Activated T-helper 17 cell treated with anti-CD3 and anti-CD28 coated beads, Interleukin-2, amount 50 U/mL, for 72 hours (primary cell): ENCODE measurements around the gene CDH22. TPM values are rescaled to one million over a fixed set of nuclear protein-coding genes. Genes with fewer than 3 reads are reported as not detected.
A peak's percentile ranks its signal among the peaks of the same experiment; 100 is the strongest.

Source experiments
- ATAC-seq: fragments of 150-1000 bp; cut with Tn5 transposase; replicated peaks from 2 replicates; pipeline ENCODE4 v1.10.0; 2021; ENCODE audit warnings: mild to moderate bottlenecking, moderate library complexity
- H3K27ac Mint-ChIP-seq: one replicate; pipeline ENCODE4 v1.8.0; 2022; ENCODE audit warnings: mixed read lengths
- H3K27me3 Mint-ChIP-seq: one replicate; pipeline ENCODE4 v1.8.0; 2022; ENCODE audit warnings: mixed read lengths
- H3K36me3 Mint-ChIP-seq: one replicate; pipeline ENCODE4 v1.8.0; 2022; ENCODE audit warnings: low read depth, mild to moderate bottlenecking, mixed read lengths
- H3K4me1 Mint-ChIP-seq: one replicate; pipeline ENCODE4 v1.8.0; 2022; ENCODE audit warnings: mixed read lengths
- H3K4me3 Mint-ChIP-seq: one replicate; pipeline ENCODE4 v1.8.0; 2022; ENCODE audit warnings: mild to moderate bottlenecking, mixed read lengths
- H3K9me3 Mint-ChIP-seq: one replicate; pipeline ENCODE4 v1.8.0; 2022; ENCODE audit warnings: mixed read lengths
- total RNA-seq, 2 donors: library from RNA; stranded (reverse); gene quantifications; one replicate each; pipeline ENCODE4 v1.2.3, GENCODE V29; 2022

CDH22 gene
- total RNA-seq, 2 donors from 2014 or later = not detected

DNA sequence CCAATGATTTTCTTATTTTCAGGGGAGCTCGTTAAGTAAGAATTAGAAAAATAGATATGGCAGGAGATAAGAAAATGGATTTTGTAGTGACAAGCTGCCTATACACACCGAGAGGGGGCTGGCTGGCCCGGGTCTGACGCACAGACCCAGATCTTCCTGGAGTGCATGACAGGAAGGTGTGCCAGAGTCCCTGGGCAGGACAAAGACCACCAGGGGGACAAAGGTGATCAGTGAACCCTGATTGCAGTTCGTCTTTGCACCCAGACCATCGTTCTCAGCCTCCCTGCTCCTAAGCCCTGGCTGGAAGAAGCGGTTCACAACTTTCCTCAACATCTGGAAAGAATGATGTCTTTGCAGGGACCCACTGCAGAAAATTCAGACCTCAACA, 24.3 kb downstream of the CDH22 start:
- ATAC-seq = no peak
- no peak overlapping the region for H3K4me3 Mint-ChIP-seq
- peaks cover 33% of the 10 kb centered on the region for H3K27me3 Mint-ChIP-seq

GRCh38 chr20:46283426-46284039, 24.8 kb downstream of the CDH22 start:
- H3K27me3 Mint-ChIP-seq = peaks cover 34% of the 10 kb centered on the region
- no peaks in the 10 kb centered on the region for H3K36me3 Mint-ChIP-seq
- H3K4me1 Mint-ChIP-seq = no peaks in the 10 kb centered on the region
- no peak for ATAC-seq
- no peak overlapping the region for H3K4me3 Mint-ChIP-seq
- H3K9me3 Mint-ChIP-seq = no peaks in the 10 kb centered on the region
- H3K27ac Mint-ChIP-seq = no peak overlapping the region

More for the DNA sequence above, 24.3 kb downstream of the CDH22 start:
- Mint-ChIP-seq H3K27ac (no peak overlapping the region), H3K9me3 (no peaks in the 10 kb centered on the region), H3K36me3 (no peaks in the 10 kb centered on the region), H3K4me1 (no peaks in the 10 kb centered on the region)

GRCh38 chr20:46282669-46283068, 25.6 kb downstream of the CDH22 start:
- no peaks in the 10 kb centered on the region for H3K4me1 Mint-ChIP-seq
- no peak overlapping the region for H3K27ac Mint-ChIP-seq
- no peaks in the 10 kb centered on the region for H3K9me3 Mint-ChIP-seq
- no peak overlapping the region for H3K4me3 Mint-ChIP-seq
- no peak for ATAC-seq
- H3K27me3 Mint-ChIP-seq = peaks cover 36% of the 10 kb centered on the region
- H3K36me3 Mint-ChIP-seq = no peaks in the 10 kb centered on the region

- no peak for ATAC-seq
- H3K36me3 Mint-ChIP-seq = no peaks in the 10 kb centered on the region
- H3K27ac Mint-ChIP-seq = no peak overlapping the region
- H3K4me1 Mint-ChIP-seq = no peaks in the 10 kb centered on the region
- H3K27me3 Mint-ChIP-seq = peaks cover 55% of the 10 kb centered on the region
- no peak overlapping the region for H3K4me3 Mint-ChIP-seq
- H3K9me3 Mint-ChIP-seq = no peaks in the 10 kb centered on the region
Observed at GRCh38 chr20:46279103-46279502, 29.2 kb downstream of the CDH22 start.

DNA sequence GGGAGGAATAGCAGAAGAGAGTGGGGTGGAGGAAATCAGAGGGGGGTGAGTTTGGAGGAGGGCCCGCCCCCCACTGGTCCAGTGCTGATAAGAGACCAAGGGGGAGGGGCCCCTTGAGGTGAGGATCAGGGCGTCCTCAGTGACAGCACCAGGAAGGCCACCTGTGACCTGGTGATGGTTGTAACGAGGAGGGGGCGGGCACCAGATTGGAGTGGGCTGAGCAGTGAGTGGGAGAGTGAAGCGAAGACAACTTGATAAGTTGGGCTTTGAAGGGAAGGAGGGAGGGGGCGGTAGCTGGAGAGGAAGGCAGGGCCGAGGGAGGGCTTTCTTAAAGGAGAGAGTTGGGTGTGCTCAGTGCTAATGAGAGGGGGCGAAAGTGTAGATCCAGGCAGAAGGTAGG, 30.7 kb downstream of the CDH22 start:
- Mint-ChIP-seq H3K4me3 (no peak overlapping the region), H3K36me3 (no peaks in the 10 kb centered on the region), H3K9me3 (peaks cover 4% of the 10 kb centered on the region), H3K27me3 (peaks cover 48% of the 10 kb centered on the region), H3K4me1 (no peaks in the 10 kb centered on the region), H3K27ac (no peak overlapping the region)
- no peak for ATAC-seq

GRCh38 chr20:46276531-46276930, 31.8 kb downstream of the CDH22 start:
- H3K4me3 Mint-ChIP-seq = no peak overlapping the region
- no peaks in the 10 kb centered on the region for H3K4me1 Mint-ChIP-seq
- ATAC-seq = peak; percentile 39
- peaks cover 9% of the 10 kb centered on the region for H3K9me3 Mint-ChIP-seq
- H3K27me3 Mint-ChIP-seq = peaks cover 53% of the 10 kb centered on the region
- H3K27ac Mint-ChIP-seq = no peak overlapping the region
- no peaks in the 10 kb centered on the region for H3K36me3 Mint-ChIP-seq

DNA sequence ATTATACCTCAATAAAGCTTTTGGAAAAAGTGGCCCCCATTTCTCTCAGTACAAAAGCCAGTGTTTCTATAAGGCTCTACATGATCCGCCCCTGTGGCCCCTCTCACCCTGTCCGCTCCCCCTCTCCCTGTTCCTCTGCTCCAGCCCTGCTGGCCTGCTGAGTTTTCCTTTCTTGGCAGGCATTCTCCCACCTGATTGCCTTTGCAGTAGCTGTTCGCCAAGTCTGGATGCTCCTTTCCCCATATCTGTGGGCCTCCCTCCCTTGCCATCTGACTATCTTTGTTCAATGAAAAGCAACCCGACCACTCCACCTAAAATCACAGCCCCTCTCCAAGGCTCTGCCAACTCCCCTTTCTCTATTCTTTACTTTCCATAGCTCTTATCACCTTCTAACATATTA, 33.2 kb downstream of the CDH22 start:
- H3K27me3 Mint-ChIP-seq = peaks cover 51% of the 10 kb centered on the region
- no peak for ATAC-seq
- no peak overlapping the region for H3K27ac Mint-ChIP-seq
- no peak overlapping the region for H3K4me3 Mint-ChIP-seq
- H3K36me3 Mint-ChIP-seq = no peaks in the 10 kb centered on the region
- peaks cover 9% of the 10 kb centered on the region for H3K9me3 Mint-ChIP-seq
- H3K4me1 Mint-ChIP-seq = no peaks in the 10 kb centered on the region

- H3K4me1 Mint-ChIP-seq = no peaks in the 10 kb centered on the region
- H3K27me3 Mint-ChIP-seq = peaks cover 56% of the 10 kb centered on the region
- no peak for ATAC-seq
- no peak overlapping the region for H3K27ac Mint-ChIP-seq
- H3K9me3 Mint-ChIP-seq = peaks cover 9% of the 10 kb centered on the region
- H3K4me3 Mint-ChIP-seq = no peak overlapping the region
- H3K36me3 Mint-ChIP-seq = no peaks in the 10 kb centered on the region
Observed at GRCh38 chr20:46273717-46274116, 34.6 kb downstream of the CDH22 start.

GRCh38 chr20:46272389-46273047, 35.8 kb downstream of the CDH22 start:
- no peak overlapping the region for H3K4me3 Mint-ChIP-seq
- H3K4me1 Mint-ChIP-seq = no peaks in the 10 kb centered on the region
- H3K27me3 Mint-ChIP-seq = peaks cover 53% of the 10 kb centered on the region
- no peaks in the 10 kb centered on the region for H3K36me3 Mint-ChIP-seq
- peaks cover 9% of the 10 kb centered on the region for H3K9me3 Mint-ChIP-seq
- no peak for ATAC-seq
- no peak overlapping the region for H3K27ac Mint-ChIP-seq

GRCh38 chr20:46270977-46271744, 37.1 kb downstream of the CDH22 start:
- Mint-ChIP-seq H3K36me3 (no peaks in the 10 kb centered on the region), H3K9me3 (peaks cover 9% of the 10 kb centered on the region), H3K27ac (no peak overlapping the region), H3K27me3 (peaks cover 46% of the 10 kb centered on the region), H3K4me1 (no peaks in the 10 kb centered on the region), H3K4me3 (no peak overlapping the region)
- ATAC-seq = no peak

DNA sequence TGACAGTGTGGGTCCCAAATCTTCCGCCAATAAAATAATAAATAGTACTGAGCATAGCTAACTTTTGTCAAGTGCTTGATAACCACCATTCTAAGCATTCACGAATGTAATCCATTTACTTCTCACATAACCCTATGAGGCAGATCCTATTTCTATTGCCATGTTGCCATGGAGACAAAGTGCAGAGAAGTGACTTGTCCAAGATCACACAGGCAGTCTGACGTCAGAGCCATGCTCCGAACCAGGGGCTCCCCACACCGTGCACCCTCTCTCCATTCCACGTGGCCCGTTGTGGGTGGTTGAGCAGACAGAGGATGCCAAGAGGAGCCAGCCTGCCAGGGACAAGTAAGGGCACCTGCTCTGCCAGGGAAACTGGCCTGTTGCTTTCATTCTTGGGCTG, 38.9 kb downstream of the CDH22 start:
- H3K4me1 Mint-ChIP-seq = no peaks in the 10 kb centered on the region
- no peak for ATAC-seq
- no peaks in the 10 kb centered on the region for H3K36me3 Mint-ChIP-seq
- no peak overlapping the region for H3K4me3 Mint-ChIP-seq
- H3K27ac Mint-ChIP-seq = no peak overlapping the region
- peaks cover 9% of the 10 kb centered on the region for H3K9me3 Mint-ChIP-seq
- peaks cover 44% of the 10 kb centered on the region for H3K27me3 Mint-ChIP-seq

DNA sequence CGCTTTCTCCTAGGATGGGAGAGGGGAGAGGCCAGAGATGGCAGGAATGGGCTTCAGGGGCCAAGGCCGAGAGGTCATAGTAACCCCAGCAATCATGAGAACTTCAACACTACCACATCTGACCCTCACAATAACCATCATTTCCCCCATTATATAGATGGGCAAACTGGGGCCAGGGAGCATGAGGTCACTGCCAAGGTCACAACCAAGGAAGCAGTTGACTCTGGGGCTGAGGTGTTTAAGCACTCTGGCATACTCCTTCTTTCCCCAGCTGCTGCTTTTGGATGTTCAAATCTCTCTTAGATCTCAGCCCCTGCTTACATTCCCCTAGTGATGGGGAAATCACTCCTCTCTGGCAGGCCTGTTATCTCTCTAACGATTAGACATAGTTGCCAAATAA, 39.6 kb downstream of the CDH22 start:
- Mint-ChIP-seq H3K4me3 (no peak overlapping the region), H3K27me3 (peaks cover 48% of the 10 kb centered on the region), H3K27ac (no peak overlapping the region), H3K9me3 (peaks cover 9% of the 10 kb centered on the region), H3K36me3 (no peaks in the 10 kb centered on the region), H3K4me1 (no peaks in the 10 kb centered on the region)
- ATAC-seq = no peak

- peaks cover 48% of the 10 kb centered on the region for H3K27me3 Mint-ChIP-seq
- no peaks in the 10 kb centered on the region for H3K4me1 Mint-ChIP-seq
- H3K4me3 Mint-ChIP-seq = no peak overlapping the region
- H3K27ac Mint-ChIP-seq = no peak overlapping the region
- no peaks in the 10 kb centered on the region for H3K36me3 Mint-ChIP-seq
- ATAC-seq = no peak
- peaks cover 5% of the 10 kb centered on the region for H3K9me3 Mint-ChIP-seq
Observed at GRCh38 chr20:46268131-46268614, 40.1 kb downstream of the CDH22 start.

GRCh38 chr20:46267108-46268105, 40.9 kb downstream of the CDH22 start:
- Mint-ChIP-seq H3K4me1 (no peaks in the 10 kb centered on the region), H3K4me3 (no peak overlapping the region), H3K27ac (no peak overlapping the region), H3K36me3 (no peaks in the 10 kb centered on the region), H3K9me3 (peaks cover 4% of the 10 kb centered on the region), H3K27me3 (peaks cover 51% of the 10 kb centered on the region)
- ATAC-seq = no peak
